HG03108 (cell line): ENCODE data around the gene CCDC171.
A peak's percentile ranks its signal among the peaks of the same experiment; 100 is the strongest.
"Not testable (repeated sequence)": the region's sequence is repeated elsewhere in the genome, so short reads cannot be mapped to it uniquely, and the experiment has no call there.

Source experiments
- ATAC-seq: cut with Tn5 transposase; IDR thresholded peaks from one replicate; pipeline ENCODE4 v1.9.1; 2021; ENCODE audit warnings: moderate library complexity; ENCODE audit not compliant: unreplicated experiment

Gene CCDC171

GRCh38 chr9:15553528-15553898 is 670 bp downstream of the CCDC171 start:
- peak; percentile 13 for ATAC-seq

GRCh38 chr9:15570769-15571168 is 17.9 kb downstream of the CCDC171 start:
- no peak for ATAC-seq

- no peak for ATAC-seq
Measured at GRCh38 chr9:15572200-15572770, 19.4 kb downstream of the CCDC171 start.

- ATAC-seq = no peak
Measured at GRCh38 chr9:15576350-15577050, 23.7 kb downstream of the CCDC171 start.

- no peak for ATAC-seq
Measured at GRCh38 chr9:15578714-15579113, 25.9 kb downstream of the CCDC171 start.

DNA sequence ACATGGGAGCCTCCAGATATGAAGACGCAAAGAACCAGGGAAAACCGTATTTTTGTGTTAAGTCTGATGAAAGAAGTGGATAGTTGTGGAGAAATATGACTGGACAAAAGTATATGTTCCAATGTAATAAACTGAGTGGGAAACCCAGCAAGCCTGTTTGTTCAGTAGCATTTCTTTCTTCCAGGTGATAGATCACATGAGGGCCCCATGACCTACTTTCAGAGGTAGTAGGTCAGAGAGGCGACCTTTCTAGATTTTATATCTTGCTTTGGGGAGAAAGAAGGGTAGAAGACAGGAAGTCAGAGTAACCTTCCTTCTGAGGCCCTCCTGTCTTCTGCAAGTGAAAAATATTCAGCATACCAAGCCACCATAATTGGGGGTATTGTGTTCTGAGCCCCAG is 31.5 kb downstream of the CCDC171 start:
- ATAC-seq = no peak

GRCh38 chr9:15592317-15592716 is 39.5 kb downstream of the CCDC171 start:
- no peak for ATAC-seq

DNA sequence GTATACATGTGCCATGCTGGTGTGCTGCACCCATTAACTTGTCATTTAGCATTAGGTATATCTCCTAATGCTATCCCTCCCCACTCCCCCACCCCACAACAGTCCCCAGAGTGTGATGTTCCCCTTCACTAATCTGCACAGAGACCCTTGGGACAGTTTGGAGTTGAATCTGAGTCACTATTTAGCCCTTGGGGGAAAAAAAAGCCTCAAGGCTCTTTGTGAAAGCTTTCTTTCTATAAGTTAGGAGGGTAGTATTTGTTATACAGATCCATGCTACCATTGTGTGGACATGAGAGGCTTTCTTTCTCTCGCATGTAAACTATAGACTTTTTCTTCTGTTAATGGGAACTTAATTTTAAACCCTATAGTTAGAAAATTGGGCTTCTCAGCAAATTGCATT is 40.1 kb downstream of the CCDC171 start:
- ATAC-seq = not testable (repeated sequence)

- not testable (repeated sequence) for ATAC-seq
Measured at GRCh38 chr9:15600666-15601330, 48.0 kb downstream of the CCDC171 start.

DNA sequence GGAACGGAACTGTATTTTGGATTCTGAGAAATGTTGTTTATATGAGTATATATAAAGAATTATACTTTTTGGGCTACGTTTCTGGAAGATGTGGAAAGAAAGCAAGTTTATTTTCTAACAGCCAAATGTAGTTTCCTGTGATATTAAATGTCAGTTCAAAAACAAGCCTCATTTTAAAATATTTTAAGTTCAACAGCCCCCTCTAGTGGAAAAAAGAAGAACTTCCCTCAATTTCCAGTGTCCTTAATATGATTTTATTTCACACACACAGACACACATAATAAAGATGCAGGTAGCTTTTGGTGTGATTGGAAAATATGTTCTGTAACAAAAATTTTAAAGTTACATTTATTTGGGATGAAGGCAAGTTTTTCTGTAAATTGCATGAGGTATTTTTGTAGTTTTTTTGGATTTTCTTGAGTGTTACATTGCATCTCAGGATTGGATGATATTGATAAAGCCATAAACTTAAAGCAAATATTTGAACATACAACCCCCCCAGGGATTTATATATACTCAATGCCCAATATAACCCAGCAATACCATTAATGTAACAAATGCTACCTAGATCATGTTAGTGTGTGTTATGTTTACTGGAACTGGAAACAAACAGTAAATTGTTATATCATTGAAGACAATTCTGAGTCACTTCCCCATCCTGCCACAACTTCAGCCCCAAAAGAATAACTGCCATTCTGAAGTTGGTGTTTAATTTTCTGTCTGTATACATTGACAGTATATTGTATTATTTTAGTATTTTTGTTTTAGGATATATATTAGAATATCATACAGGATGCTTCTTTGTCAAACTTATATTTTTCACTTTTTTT is 54.0 kb downstream of the CCDC171 start:
- ATAC-seq = no peak

DNA sequence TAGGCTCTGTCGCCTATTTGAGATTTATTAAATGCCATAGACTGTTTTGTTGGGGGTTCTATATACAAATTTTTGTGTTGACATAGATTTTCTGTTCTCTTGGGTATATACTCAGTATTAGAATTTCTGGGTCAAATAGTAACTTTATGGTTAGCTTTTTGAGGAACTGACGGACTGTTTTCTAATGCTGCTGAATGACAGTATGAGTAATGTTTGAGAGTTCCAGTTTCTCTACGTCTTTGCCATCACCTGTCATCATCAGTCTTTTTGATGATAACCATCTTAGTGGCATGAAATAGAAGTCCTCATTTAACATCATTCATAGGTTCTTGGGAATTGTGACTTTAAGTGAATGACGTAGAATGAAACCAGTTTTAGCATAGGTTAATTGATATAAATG is 60.1 kb downstream of the CCDC171 start:
- ATAC-seq = no peak

DNA sequence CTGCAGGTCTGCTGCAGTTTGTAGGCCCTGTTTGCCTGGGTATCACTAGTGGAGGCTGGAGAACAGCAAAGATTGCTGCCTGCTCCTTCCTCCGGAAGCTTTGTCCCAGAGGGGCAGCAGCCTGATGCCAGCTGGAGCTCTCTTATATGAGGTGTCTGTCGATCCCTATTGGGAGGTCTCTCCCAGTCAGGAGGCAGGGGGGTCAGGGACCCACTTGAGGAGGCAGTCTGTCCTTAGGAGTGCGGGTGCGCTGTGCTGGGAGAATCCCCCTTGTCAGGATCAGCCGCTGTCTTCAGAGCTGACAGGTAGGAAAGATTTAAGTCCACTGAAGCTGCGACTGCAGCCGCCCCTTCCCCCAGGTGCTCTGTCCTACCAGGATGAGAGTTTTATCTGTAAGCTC is 64.9 kb downstream of the CCDC171 start:
- ATAC-seq = no peak

GRCh38 chr9:15618540-15619331 is 65.9 kb downstream of the CCDC171 start:
- ATAC-seq = no peak

DNA sequence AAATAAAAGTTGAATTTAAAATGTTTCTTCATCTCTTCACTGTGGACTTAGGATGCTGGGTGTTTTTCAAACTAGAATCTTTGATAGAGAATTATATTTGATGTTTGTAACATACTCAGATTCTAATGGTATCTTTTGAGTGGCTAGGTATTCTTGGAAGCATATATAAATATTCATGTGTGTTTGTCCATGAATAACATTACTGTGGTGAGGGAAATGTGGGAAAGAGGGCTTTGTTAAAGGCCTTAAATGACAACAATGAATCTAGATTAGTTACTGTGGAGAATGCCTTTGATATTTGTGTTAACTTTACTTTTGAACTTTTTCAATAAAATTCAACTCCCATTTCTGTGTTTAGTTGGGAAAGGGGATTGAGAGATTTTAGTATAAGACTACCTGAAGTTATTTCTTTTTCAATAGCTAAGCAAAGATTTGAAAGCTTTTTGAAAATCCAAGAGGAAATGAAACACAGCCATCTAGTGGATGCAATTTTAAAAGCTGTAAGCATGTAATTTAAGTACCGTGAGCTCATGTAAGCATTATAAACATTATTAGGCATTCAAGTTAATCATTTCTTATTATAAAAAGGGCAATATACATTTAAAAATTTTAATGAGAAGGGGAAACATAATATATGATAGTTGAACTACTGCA is 69.6 kb downstream of the CCDC171 start:
- ATAC-seq = no peak

- ATAC-seq = no peak
Measured at GRCh38 chr9:15635752-15636151, 82.9 kb downstream of the CCDC171 start.

GRCh38 chr9:15640121-15640520 is 87.3 kb downstream of the CCDC171 start:
- no peak for ATAC-seq

GRCh38 chr9:15641291-15641690 is 88.4 kb downstream of the CCDC171 start:
- ATAC-seq = no peak

GRCh38 chr9:15642369-15642962 is 89.6 kb downstream of the CCDC171 start:
- ATAC-seq = no peak

- ATAC-seq = peak; percentile 69
Measured at GRCh38 chr9:15670246-15670645, 117.4 kb downstream of the CCDC171 start.

DNA sequence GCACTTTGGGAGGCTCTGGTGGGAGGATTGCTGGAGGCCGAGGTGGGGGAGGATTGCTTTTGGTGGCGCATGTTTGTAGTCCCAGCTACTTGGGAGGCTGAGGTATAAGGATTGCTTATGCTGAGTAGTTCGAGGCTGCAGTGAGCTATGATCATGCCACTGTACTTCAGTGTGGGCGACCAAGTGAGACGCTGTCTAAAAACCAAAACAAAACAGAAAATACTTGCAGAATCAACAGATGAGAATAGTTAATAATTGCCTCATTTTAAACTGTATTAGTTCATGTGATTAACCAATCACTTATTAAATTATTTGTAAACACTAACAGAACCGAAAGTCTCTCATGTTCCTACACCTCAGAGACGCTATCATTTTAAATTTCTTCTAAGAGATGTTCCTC is 118.1 kb downstream of the CCDC171 start:
- ATAC-seq = peak; percentile 89
